ENCODE results near the gene RABGEF1. TPM values are rescaled to one million over a fixed set of nuclear protein-coding genes. Genes with fewer than 3 reads are reported as not detected.
"Not testable (repeated sequence)": the region's sequence is repeated elsewhere in the genome, so short reads cannot be mapped to it uniquely, and the experiment has no call there.

Gene RABGEF1
- polyA plus RNA-seq, 3 donors = 13.6 to 17.3 (median 17.1) TPM

DNA sequence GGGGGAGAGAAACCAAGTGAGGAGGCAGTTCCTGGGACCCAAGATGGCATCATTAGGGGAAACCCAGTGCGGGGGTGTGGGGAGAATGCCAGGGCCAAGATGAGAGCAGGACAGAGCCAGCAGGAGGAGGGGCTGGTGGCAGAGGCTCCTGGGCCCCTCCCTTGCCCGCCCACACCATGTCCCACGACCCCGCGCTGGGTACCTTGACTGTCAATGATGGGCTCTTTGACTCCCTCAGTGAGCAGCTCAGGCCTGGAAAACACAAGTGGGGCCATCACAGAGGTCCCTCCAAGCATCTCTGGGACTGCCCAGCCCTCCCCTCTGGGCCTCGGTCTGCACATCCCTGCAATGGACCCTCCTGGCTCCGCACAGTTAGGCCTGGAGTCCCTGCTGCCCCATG is 75.4 kb downstream of the RABGEF1 start:
- H3K27ac Mint-ChIP-seq = no peak overlapping the region

DNA sequence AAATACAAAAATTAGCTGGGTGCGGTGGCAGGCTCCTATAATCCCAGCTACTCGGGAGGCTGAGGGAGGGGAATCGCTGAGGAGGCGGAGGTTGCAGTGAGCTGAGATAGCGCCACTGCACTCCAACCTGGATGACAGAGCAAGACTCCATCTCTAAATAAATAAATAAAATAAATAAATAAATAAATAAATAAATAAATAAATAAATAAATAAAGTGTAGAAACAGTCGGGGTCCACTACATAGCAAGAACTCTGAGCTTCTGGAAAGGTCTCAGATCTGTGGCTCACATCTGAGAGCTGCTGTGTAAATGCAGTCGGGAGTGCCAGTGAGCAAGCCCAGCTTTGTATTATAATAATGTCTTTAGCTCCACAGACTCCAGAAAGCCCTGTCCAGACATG is 76.1 kb downstream of the RABGEF1 start:
- Mint-ChIP-seq H3K36me3 (peaks cover 7 to 10% of the 10 kb centered on the region in 2 donors), H3K4me1 (peaks cover 20% of the 10 kb centered on the region), H3K27ac (peak overlapping the region in 2 of 7 donors; percentile 67 to 75)
- Histone ChIP-seq H2AFZ (ENCODE audit: insufficient read depth, low read depth, low read length, poor library complexity, severe bottlenecking) (peak overlapping the region; percentile 61), H3K4me1 (ENCODE audit: control insufficient read depth in 1 of 2, insufficient read depth in 2 of 2, low read length in 2 of 2) (peaks cover 15 to 19% of the 10 kb centered on the region in 2 donors)
- H3K4me2 ChIP-seq (replicated peaks; ENCODE audit: extremely low read depth, low read length, poor library complexity, severe bottlenecking); H3K27ac ChIP-seq (ENCODE audit: low read depth in 1 of 2, low read length in 2 of 2); H3K36me3 ChIP-seq (replicated peaks in 1 of 2; ENCODE audit: control insufficient read depth in 1 of 2, insufficient read depth in 2 of 2, low read length in 2 of 2); H4K20me1 ChIP-seq (ENCODE audit: insufficient read depth, low read length); H3K4me3 ChIP-seq (replicated peaks in 1 of 3; ENCODE audit: low read depth in 2 of 3, low read length in 3 of 3); H3K27me3 Mint-ChIP-seq (ENCODE audit: low read depth in 3 of 3); H3K27me3 ChIP-seq (ENCODE audit: control insufficient read depth in 2 of 2, insufficient read depth in 2 of 2, low read length in 2 of 2); H3K9me3 Mint-ChIP-seq; H3K9me3 ChIP-seq (replicated peaks in 1 of 2; ENCODE audit: control insufficient read depth in 1 of 2, insufficient read depth in 1 of 2, low read length in 2 of 2); H3K4me3 Mint-ChIP-seq; DNase-seq; H3K79me2 ChIP-seq (ENCODE audit: insufficient read depth, low read length); H3K9ac ChIP-seq (ENCODE audit: insufficient read depth, low read length, poor library complexity, severe bottlenecking); intact Hi-C loops (cut with micrococcal nuclease): not testable (repeated sequence)
- no CpG with 5 or more reads among the region's 7 CpGs for WGBS (ENCODE audit: insufficient coverage)

More for the DNA sequence above, 75.4 kb downstream of the RABGEF1 start:
- intact Hi-C loops (cut with micrococcal nuclease) = no loop called here
- peaks cover 3 to 10% of the 10 kb centered on the region in 2 donors for H3K36me3 ChIP-seq (replicated peaks in 1 of 2; ENCODE audit: control insufficient read depth in 1 of 2, insufficient read depth in 2 of 2, low read length in 2 of 2)
- no peak overlapping the region for H3K27ac ChIP-seq (ENCODE audit: low read depth in 1 of 2, low read length in 2 of 2)
- no peak overlapping the region for H2AFZ ChIP-seq (ENCODE audit: insufficient read depth, low read depth, low read length, poor library complexity, severe bottlenecking)
- no peaks in the 10 kb centered on the region for H3K9me3 ChIP-seq (replicated peaks in 1 of 2; ENCODE audit: control insufficient read depth in 1 of 2, insufficient read depth in 1 of 2, low read length in 2 of 2)
- Mint-ChIP-seq H3K4me3 (no peak overlapping the region), H3K27me3 (ENCODE audit: low read depth in 3 of 3) (peaks cover 0 to 8% (median 3%) of the 10 kb centered on the region in 3 donors), H3K36me3 (peaks cover 13 to 15% of the 10 kb centered on the region in 2 donors), H3K9me3 (peaks cover 0 to 1% (median 0%) of the 10 kb centered on the region in 7 donors), H3K4me1 (peaks cover 20% of the 10 kb centered on the region)
- H3K4me1 ChIP-seq (ENCODE audit: control insufficient read depth in 1 of 2, insufficient read depth in 2 of 2, low read length in 2 of 2) = peaks cover 15 to 19% of the 10 kb centered on the region in 2 donors
- 96% methylated on average over 7 of the region's 7 CpGs for WGBS (ENCODE audit: insufficient coverage)
- H3K4me3 ChIP-seq (replicated peaks in 1 of 3; ENCODE audit: low read depth in 2 of 3, low read length in 3 of 3) = no peak overlapping the region
- H3K9ac ChIP-seq (ENCODE audit: insufficient read depth, low read length, poor library complexity, severe bottlenecking) = no peak overlapping the region
- no peaks in the 10 kb centered on the region for H3K27me3 ChIP-seq (ENCODE audit: control insufficient read depth in 2 of 2, insufficient read depth in 2 of 2, low read length in 2 of 2)
- no peak for DNase-seq
- H3K79me2 ChIP-seq (ENCODE audit: insufficient read depth, low read length) = no peaks in the 10 kb centered on the region
- no peak for TF ChIP-seq CTCF (IDR thresholded peaks at IDR 0.05)
- H4K20me1 ChIP-seq (ENCODE audit: insufficient read depth, low read length) = no peaks in the 10 kb centered on the region
- no peak overlapping the region for H3K4me2 ChIP-seq (replicated peaks; ENCODE audit: extremely low read depth, low read length, poor library complexity, severe bottlenecking)

GRCh38 chr7:66817208-66817795 is 76.8 kb downstream of the RABGEF1 start:
- H3K36me3 ChIP-seq (replicated peaks in 1 of 2; ENCODE audit: control insufficient read depth in 1 of 2, insufficient read depth in 2 of 2, low read length in 2 of 2); H3K4me3 ChIP-seq (replicated peaks in 1 of 3; ENCODE audit: low read depth in 2 of 3, low read length in 3 of 3); H4K20me1 ChIP-seq (ENCODE audit: insufficient read depth, low read length); H3K27me3 Mint-ChIP-seq (ENCODE audit: low read depth in 3 of 3); H3K4me2 ChIP-seq (replicated peaks; ENCODE audit: extremely low read depth, low read length, poor library complexity, severe bottlenecking); intact Hi-C loops (cut with micrococcal nuclease); H3K27ac ChIP-seq (ENCODE audit: low read depth in 1 of 2, low read length in 2 of 2); H3K79me2 ChIP-seq (ENCODE audit: insufficient read depth, low read length); H3K9me3 Mint-ChIP-seq; H3K9me3 ChIP-seq (replicated peaks in 1 of 2; ENCODE audit: control insufficient read depth in 1 of 2, insufficient read depth in 1 of 2, low read length in 2 of 2); H3K27me3 ChIP-seq (ENCODE audit: control insufficient read depth in 2 of 2, insufficient read depth in 2 of 2, low read length in 2 of 2); H3K9ac ChIP-seq (ENCODE audit: insufficient read depth, low read length, poor library complexity, severe bottlenecking): not testable (repeated sequence)
- peak; percentile 8 to 21 (median 8) for DNase-seq
- peak overlapping the region; percentile 61 for H2AFZ ChIP-seq (ENCODE audit: insufficient read depth, low read depth, low read length, poor library complexity, severe bottlenecking)
- Mint-ChIP-seq H3K4me1 (peaks cover 20% of the 10 kb centered on the region), H3K4me3 (peak overlapping the region in 1 of 2 donors; percentile 44), H3K36me3 (peaks cover 2 to 10% of the 10 kb centered on the region in 2 donors), H3K27ac (peak overlapping the region; percentile 58 to 91 (median 75))
- 20% methylated on average over 5 of the region's 8 CpGs for WGBS (ENCODE audit: insufficient coverage)
- peaks cover 15 to 19% of the 10 kb centered on the region in 2 donors for H3K4me1 ChIP-seq (ENCODE audit: control insufficient read depth in 1 of 2, insufficient read depth in 2 of 2, low read length in 2 of 2)

DNA sequence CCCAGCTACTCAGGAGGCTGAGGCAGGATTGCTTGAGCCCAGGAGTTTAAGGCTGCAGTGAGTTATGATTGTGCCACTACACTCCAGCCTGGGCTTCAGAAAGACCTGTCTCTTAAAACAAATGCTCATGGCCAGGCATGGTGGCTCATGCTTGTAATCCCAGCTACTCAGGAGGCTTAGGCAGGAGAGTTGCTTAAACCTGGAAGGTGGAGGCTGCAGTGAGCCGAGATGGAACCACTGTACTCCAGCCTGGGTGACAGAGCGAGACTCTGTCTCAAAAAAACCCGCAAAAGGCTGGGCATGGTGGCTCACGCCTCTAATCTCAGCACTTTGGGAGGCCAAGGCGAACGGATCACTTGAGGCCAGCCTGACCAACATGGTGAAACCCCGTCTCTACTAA is 77.4 kb downstream of the RABGEF1 start:
- DNase-seq = not testable (repeated sequence)
- 97% methylated on average over 6 of the region's 7 CpGs for WGBS (ENCODE audit: insufficient coverage)

More for the DNA sequence above, 77.4 kb downstream of the RABGEF1 start:
- intact Hi-C loops (cut with micrococcal nuclease); H3K9me3 ChIP-seq (replicated peaks in 1 of 2; ENCODE audit: control insufficient read depth in 1 of 2, insufficient read depth in 1 of 2, low read length in 2 of 2); H3K27me3 Mint-ChIP-seq (ENCODE audit: low read depth in 3 of 3); H3K4me3 Mint-ChIP-seq; H3K4me3 ChIP-seq (replicated peaks in 1 of 3; ENCODE audit: low read depth in 2 of 3, low read length in 3 of 3); H3K79me2 ChIP-seq (ENCODE audit: insufficient read depth, low read length); H3K27ac ChIP-seq (ENCODE audit: low read depth in 1 of 2, low read length in 2 of 2); H4K20me1 ChIP-seq (ENCODE audit: insufficient read depth, low read length); H3K36me3 Mint-ChIP-seq; H3K9ac ChIP-seq (ENCODE audit: insufficient read depth, low read length, poor library complexity, severe bottlenecking); H3K4me2 ChIP-seq (replicated peaks; ENCODE audit: extremely low read depth, low read length, poor library complexity, severe bottlenecking); H3K27me3 ChIP-seq (ENCODE audit: control insufficient read depth in 2 of 2, insufficient read depth in 2 of 2, low read length in 2 of 2); H3K9me3 Mint-ChIP-seq; H3K36me3 ChIP-seq (replicated peaks in 1 of 2; ENCODE audit: control insufficient read depth in 1 of 2, insufficient read depth in 2 of 2, low read length in 2 of 2); H2AFZ ChIP-seq (ENCODE audit: insufficient read depth, low read depth, low read length, poor library complexity, severe bottlenecking): not testable (repeated sequence)
- peak overlapping the region in 2 of 7 donors; percentile 30 to 75 for H3K27ac Mint-ChIP-seq
- H3K4me1 ChIP-seq (ENCODE audit: control insufficient read depth in 1 of 2, insufficient read depth in 2 of 2, low read length in 2 of 2) = peaks cover 12 to 15% of the 10 kb centered on the region in 2 donors
- H3K4me1 Mint-ChIP-seq = peaks cover 16% of the 10 kb centered on the region
